Measurements from ENCODE around the gene BOK.

- TF ChIP-seq REST (IDR thresholded peaks at IDR 0.05; ENCODE audit: insufficient read depth in 1 of 2, low read depth in 2 of 2, low read length in 2 of 2) (no peak), POLR2AphosphoS5 (IDR thresholded peaks at IDR 0.05; ENCODE audit: low read depth, low read length) (no peak), TAF1 (IDR thresholded peaks at IDR 0.05; ENCODE audit: borderline replicate concordance, insufficient read depth, low read length) (no peak), SIN3A (IDR thresholded peaks at IDR 0.05; ENCODE audit: borderline replicate concordance, insufficient read depth, low read length) (no peak)
These were observed 17.2 kb downstream of the BOK start for GRCh38 chr2:241575624-241576292.
